ENCODE results near the gene PIP4K2A. TPM values are rescaled to one million over a fixed set of nuclear protein-coding genes. Genes with fewer than 3 reads are reported as not detected.

The PIP4K2A gene
- total and polyA plus RNA-seq, 2 of the 13 experiments (the other 11 are each of a cell fraction or from before 2014, with no cell fraction given), result 9.1 to 22.6 TPM

GRCh38 chr10:22561909-22562308 is 152.5 kb downstream of the PIP4K2A start (continued):
- TF ChIP-seq, protein P1, sequence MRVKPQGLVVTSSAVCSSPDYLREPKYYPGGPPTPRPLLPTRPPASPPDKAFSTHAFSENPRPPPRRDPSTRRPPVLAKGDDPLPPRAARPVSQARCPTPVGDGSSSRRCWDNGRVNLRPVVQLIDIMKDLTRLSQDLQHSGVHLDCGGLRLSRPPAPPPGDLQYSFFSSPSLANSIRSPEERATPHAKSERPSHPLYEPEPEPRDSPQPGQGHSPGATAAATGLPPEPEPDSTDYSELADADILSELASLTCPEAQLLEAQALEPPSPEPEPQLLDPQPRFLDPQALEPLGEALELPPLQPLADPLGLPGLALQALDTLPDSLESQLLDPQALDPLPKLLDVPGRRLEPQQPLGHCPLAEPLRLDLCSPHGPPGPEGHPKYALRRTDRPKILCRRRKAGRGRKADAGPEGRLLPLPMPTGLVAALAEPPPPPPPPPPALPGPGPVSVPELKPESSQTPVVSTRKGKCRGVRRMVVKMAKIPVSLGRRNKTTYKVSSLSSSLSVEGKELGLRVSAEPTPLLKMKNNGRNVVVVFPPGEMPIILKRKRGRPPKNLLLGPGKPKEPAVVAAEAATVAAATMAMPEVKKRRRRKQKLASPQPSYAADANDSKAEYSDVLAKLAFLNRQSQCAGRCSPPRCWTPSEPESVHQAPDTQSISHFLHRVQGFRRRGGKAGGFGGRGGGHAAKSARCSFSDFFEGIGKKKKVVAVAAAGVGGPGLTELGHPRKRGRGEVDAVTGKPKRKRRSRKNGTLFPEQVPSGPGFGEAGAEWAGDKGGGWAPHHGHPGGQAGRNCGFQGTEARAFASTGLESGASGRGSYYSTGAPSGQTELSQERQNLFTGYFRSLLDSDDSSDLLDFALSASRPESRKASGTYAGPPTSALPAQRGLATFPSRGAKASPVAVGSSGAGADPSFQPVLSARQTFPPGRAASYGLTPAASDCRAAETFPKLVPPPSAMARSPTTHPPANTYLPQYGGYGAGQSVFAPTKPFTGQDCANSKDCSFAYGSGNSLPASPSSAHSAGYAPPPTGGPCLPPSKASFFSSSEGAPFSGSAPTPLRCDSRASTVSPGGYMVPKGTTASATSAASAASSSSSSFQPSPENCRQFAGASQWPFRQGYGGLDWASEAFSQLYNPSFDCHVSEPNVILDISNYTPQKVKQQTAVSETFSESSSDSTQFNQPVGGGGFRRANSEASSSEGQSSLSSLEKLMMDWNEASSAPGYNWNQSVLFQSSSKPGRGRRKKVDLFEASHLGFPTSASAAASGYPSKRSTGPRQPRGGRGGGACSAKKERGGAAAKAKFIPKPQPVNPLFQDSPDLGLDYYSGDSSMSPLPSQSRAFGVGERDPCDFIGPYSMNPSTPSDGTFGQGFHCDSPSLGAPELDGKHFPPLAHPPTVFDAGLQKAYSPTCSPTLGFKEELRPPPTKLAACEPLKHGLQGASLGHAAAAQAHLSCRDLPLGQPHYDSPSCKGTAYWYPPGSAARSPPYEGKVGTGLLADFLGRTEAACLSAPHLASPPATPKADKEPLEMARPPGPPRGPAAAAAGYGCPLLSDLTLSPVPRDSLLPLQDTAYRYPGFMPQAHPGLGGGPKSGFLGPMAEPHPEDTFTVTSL (CRISPR knock-in tag; IDR thresholded peaks at IDR 0.05; ENCODE audit: borderline replicate concordance), result no peak
- TF ChIP-seq MAFK (conservative IDR thresholded peaks at IDR 0.05 in 1 of 2, IDR thresholded peaks at IDR 0.05 in 1 of 2; ENCODE audit: low read length in 2 of 2) (no peak), ZNF263 (CRISPR knock-in tag; IDR thresholded peaks at IDR 0.05) (no peak), KLF9 (CRISPR knock-in tag; IDR thresholded peaks at IDR 0.05; ENCODE audit: low read depth) (no peak), AHR (CRISPR knock-in tag; IDR thresholded peaks at IDR 0.05) (no peak), ZFP36L2 (CRISPR knock-in tag; IDR thresholded peaks at IDR 0.05) (no peak), NCOA1 (CRISPR knock-in tag; IDR thresholded peaks at IDR 0.05) (no peak), ZNF75D (CRISPR knock-in tag; IDR thresholded peaks at IDR 0.05; ENCODE audit: borderline replicate concordance) (no peak)

DNA sequence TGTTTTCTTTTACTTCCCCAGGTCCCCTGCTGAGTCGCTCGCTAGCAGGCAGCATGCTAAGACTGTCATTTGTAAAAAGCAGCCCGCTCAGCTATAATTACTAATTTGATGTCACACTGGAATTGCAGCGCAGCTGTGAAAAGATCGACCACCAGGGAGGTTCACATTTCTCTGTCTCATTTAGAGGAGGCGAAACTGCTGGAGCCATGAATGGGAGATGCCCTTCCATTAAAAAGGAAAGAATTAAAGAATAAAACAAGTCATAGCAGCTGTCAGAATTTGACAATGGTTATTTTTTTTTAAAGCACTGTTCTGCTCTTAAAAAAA is 153.5 kb downstream of the PIP4K2A start:
- no peaks in the 10 kb centered on the region for H3K4me1 ChIP-seq (ENCODE audit: insufficient read depth, low read length)
- no peaks in the 10 kb centered on the region for H3K9me3 ChIP-seq (ENCODE audit: low read length)
- in situ Hi-C loops (cut with HindIII; ENCODE audit: extremely low pct_ligation_motif_present, low pct_unique_long_range_greater_than_20kb), result loop anchor here (25.0 kb wide), 1 partner anchor 574 kb away; no protein-coding TSS in a partner anchor
- H4K20me1 ChIP-seq (ENCODE audit: insufficient read depth, low read length), result no peaks in the 10 kb centered on the region
- CTCF ChIA-PET (ENCODE audit: low intra/inter-chr PET ratio, low total read pairs), result no interaction called here
- H3K27me3 ChIP-seq (ENCODE audit: control insufficient read depth in 1 of 2, insufficient read depth in 2 of 2, low read length in 2 of 2), result no peaks in the 10 kb centered on the region
- H2AFZ ChIP-seq (ENCODE audit: low read length), result no peak overlapping the region
- peaks cover 1 to 10% of the 10 kb centered on the region in 2 experiments; a peak in 3 of 5 replicates for H3K36me3 ChIP-seq (replicated peaks in 1 of 2; ENCODE audit: control insufficient read depth in 1 of 2, insufficient read depth in 2 of 2, low read length in 2 of 2)
- FAIRE-seq, result no peak
- no peak for DNase-seq (ENCODE audit: low spot score)
- no peak overlapping the region for H3K9ac ChIP-seq (ENCODE audit: insufficient read depth, low read depth, low read length)
- H3K79me2 ChIP-seq (ENCODE audit: insufficient read depth, low read length), result no peaks in the 10 kb centered on the region
- no TSS peak for BruUV-seq (replicated peaks)
- no peak overlapping the region for H3K27ac ChIP-seq (ENCODE audit: extremely low read length, insufficient read depth, low read length)
- no peak overlapping the region for H3K4me3 ChIP-seq (replicated peaks in 1 of 3; ENCODE audit: insufficient read depth in 1 of 3, low read depth in 2 of 3, low read length in 3 of 3)
- POLR2A ChIA-PET, result no interaction called here
- 98% methylated on average over 6 of the region's 6 CpGs for WGBS (ENCODE audit: low lambda C conversion rate)
- H3K4me2 ChIP-seq (ENCODE audit: low read depth, low read length), result no peak overlapping the region
- intact Hi-C loops (cut with micrococcal nuclease; ENCODE audit: unreplicated experiment), result no loop called here
- no peak for ATAC-seq
- TF ChIP-seq ZNF672 (CRISPR knock-in tag; IDR thresholded peaks at IDR 0.05), result no peak
- no peak for TF ChIP-seq SOX5 (CRISPR knock-in tag; IDR thresholded peaks at IDR 0.05; ENCODE audit: borderline replicate concordance)
- TF ChIP-seq ZNF503 (CRISPR knock-in tag; IDR thresholded peaks at IDR 0.05), result no peak
- TF ChIP-seq FOSL2 (CRISPR knock-in tag; IDR thresholded peaks at IDR 0.05), result no peak
- TF ChIP-seq, protein P2, sequence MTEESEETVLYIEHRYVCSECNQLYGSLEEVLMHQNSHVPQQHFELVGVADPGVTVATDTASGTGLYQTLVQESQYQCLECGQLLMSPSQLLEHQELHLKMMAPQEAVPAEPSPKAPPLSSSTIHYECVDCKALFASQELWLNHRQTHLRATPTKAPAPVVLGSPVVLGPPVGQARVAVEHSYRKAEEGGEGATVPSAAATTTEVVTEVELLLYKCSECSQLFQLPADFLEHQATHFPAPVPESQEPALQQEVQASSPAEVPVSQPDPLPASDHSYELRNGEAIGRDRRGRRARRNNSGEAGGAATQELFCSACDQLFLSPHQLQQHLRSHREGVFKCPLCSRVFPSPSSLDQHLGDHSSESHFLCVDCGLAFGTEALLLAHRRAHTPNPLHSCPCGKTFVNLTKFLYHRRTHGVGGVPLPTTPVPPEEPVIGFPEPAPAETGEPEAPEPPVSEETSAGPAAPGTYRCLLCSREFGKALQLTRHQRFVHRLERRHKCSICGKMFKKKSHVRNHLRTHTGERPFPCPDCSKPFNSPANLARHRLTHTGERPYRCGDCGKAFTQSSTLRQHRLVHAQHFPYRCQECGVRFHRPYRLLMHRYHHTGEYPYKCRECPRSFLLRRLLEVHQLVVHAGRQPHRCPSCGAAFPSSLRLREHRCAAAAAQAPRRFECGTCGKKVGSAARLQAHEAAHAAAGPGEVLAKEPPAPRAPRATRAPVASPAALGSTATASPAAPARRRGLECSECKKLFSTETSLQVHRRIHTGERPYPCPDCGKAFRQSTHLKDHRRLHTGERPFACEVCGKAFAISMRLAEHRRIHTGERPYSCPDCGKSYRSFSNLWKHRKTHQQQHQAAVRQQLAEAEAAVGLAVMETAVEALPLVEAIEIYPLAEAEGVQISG (CRISPR knock-in tag; IDR thresholded peaks at IDR 0.05), result no peak
- TF ChIP-seq GLI4 (CRISPR knock-in tag; IDR thresholded peaks at IDR 0.05; ENCODE audit: borderline replicate concordance), result no peak
- TF ChIP-seq ZNF577 (CRISPR knock-in tag; IDR thresholded peaks at IDR 0.05; ENCODE audit: borderline replicate concordance, low read depth), result no peak
